Fibroblast of pulmonary artery (primary cell): Measurements from ENCODE around the gene TAF1D.

Experiments
- DNase-seq: peaks from one replicate; pipeline ENCODE4 v3.0.0-alpha.2; 2010; ENCODE audit warnings: low read depth
- H3K4me3 ChIP-seq: replicated peaks from 2 replicates; pipeline ENCODE4 v1.5.1; 2011; ENCODE audit warnings: low read depth, mild to moderate bottlenecking, control low read depth, low read length, moderate library complexity
- CTCF ChIP-seq: IDR thresholded peaks from 2 replicates; pipeline ENCODE4 v1.5.1; 2011; ENCODE audit warnings: mild to moderate bottlenecking, control low read depth, low read length, inconsistent platforms; ENCODE audit errors: missing control alignments

Gene TAF1D

GRCh38 chr11:93724089-93724488 lies 17.2 kb downstream of the TAF1D start:
- TF ChIP-seq CTCF: no peak
- no peak overlapping the region for H3K4me3 ChIP-seq
- DNase-seq: no peak

DNA sequence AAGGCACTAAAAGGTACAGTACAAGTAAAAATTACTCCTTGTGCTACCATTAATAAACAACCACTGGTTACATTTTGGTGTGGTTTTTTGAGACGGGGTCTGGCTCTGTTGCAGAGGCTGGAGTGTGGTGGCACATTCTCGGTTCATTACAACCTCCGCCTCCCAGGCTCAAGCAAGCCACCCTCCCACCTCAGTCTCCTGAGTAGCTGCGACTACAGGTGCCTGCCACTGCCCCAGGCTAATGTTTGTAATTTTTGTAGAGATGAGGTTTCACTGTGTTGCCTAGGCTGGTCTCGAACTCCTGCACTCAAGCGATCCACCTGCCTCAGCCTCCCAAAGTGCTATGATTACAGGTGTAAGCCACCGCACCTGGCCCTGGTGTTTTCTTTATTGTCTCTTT lies 20.8 kb downstream of the TAF1D start:
- H3K4me3 ChIP-seq: no peak overlapping the region
- DNase-seq: no peak
- TF ChIP-seq CTCF: no peak

DNA sequence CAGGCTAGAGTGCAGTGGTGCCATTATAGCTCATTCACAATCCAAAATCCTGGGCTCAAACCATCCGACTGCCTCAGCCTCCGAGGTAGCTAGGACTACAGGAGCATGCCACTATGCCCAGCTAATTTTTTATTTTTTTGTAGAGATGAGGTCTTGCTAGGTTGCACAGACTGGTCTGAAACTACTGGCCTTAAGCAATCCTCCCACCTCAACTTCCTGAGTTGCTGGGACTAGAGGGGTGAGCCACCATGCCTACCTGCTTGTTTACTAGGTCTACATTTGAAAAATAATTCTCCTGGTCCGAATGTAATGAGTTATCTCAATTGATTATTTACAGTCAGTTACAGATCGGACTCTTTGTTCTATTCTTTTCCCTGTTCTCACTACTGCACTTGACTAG lies 22.0 kb downstream of the TAF1D start:
- no peak for DNase-seq
- H3K4me3 ChIP-seq: no peak overlapping the region
- no peak for TF ChIP-seq CTCF

GRCh38 chr11:93718057-93718563 lies 23.2 kb downstream of the TAF1D start:
- no peak for TF ChIP-seq CTCF
- peak; percentile 37 for DNase-seq
- no peak overlapping the region for H3K4me3 ChIP-seq

GRCh38 chr11:93717501-93717900 lies 23.8 kb downstream of the TAF1D start:
- H3K4me3 ChIP-seq: no peak overlapping the region
- DNase-seq: no peak
- no peak for TF ChIP-seq CTCF

DNA sequence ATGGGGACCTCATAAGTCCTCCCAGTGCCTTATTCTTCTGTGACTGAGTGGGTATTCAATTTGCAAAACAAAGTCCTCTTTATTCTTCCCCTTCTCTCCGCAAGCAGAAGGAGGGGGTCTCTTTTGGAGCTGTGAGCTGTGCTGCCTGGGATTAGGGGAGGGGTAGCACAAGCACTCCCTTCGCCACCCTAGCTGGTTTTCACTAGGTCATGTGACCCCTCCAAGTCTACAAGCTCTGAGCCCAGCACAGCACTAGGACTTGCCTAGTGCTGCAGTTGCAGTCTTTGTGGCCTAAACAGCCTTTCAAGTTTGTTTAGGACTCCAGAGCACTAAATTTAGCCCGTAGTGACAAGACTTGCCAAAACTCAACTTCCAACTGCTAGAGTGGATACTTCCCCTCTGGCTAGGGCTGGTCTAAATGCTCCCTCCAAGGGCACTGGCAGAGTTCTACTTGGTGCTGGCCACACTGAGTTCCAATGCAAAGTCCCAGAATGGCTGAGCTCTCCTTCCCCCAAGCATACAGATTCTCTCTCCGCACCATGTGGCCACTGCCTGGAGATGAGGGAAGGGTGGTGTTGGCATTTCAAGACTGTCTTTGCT lies 25.4 kb downstream of the TAF1D start:
- no peak overlapping the region for H3K4me3 ChIP-seq
- TF ChIP-seq CTCF: no peak
- DNase-seq: no peak

- no peak overlapping the region for H3K4me3 ChIP-seq
- no peak for DNase-seq
- no peak for TF ChIP-seq CTCF
Measured at GRCh38 chr11:93712678-93713077, 28.6 kb downstream of the TAF1D start.
